Ovary (tissue), 9 donors: ENCODE measurements around the gene SLC36A3. TPM values are rescaled to one million over a fixed set of nuclear protein-coding genes. Genes with fewer than 3 reads are reported as not detected.

Source experiments
- DNase-seq, 5 donors: peaks; one replicate each; pipeline ENCODE4 v3.0.0-alpha.2; 2019 to 2020
- H3K27ac ChIP-seq, 2 donors: fragments of 200-600 bp; one replicate each; pipeline versions ENCODE4 v1.5.1 to v1.8.0; 2019 to 2022
- H3K27me3 ChIP-seq: fragments of 200-600 bp; one replicate; pipeline ENCODE4 v1.8.0; 2022
- H3K36me3 ChIP-seq: fragments of 200-600 bp; sonication (generic); one replicate; pipeline ENCODE4 v1.5.1; 2019
- H3K4me1 ChIP-seq: one replicate; pipeline ENCODE4 v1.8.1; 2013; ENCODE audit warnings: mild to moderate bottlenecking, moderate library complexity; ENCODE audit not compliant: insufficient read depth
- H3K4me3 ChIP-seq: fragments of 200-600 bp; sonication (generic); one replicate; pipeline ENCODE4 v1.5.1; 2017
- H3K9me3 ChIP-seq, 2 donors: fragments of 200-600 bp in 1 of 2; sonication (generic) in 1 of 2; one replicate each; pipeline versions ENCODE4 v1.5.1 to v1.8.1; 2013 to 2019; ENCODE audit warnings: mild to moderate bottlenecking in 1 of 2, moderate library complexity in 1 of 2
- CTCF ChIP-seq, 3 donors: fragments of 450-650 bp in 2 of 3; fragments of 200-600 bp in 1 of 3; IDR thresholded peaks; one replicate each; pipeline versions ENCODE4 v1.5.1 to v1.8.0; 2016 to 2022; ENCODE audit warnings: antibody characterized with exemption in 3 of 3, mild to moderate bottlenecking in 1 of 3
- EP300 ChIP-seq: sonication (generic); formaldehyde crosslinking; IDR thresholded peaks from one replicate; pipeline ENCODE4 v1.6.1; 2017; ENCODE audit warnings: antibody characterized with exemption
- POLR2A ChIP-seq: fragments of 450-650 bp; IDR thresholded peaks from one replicate; pipeline ENCODE4 v1.6.1; 2017; ENCODE audit warnings: antibody characterized with exemption, mild to moderate bottlenecking, moderate library complexity
- WGBS, 3 donors: extraction: QIAGEN DNeasy Blood & Tissue Kit in 1 of 3; methylation state at CpG; one replicate each; pipeline versions ENCODE4 v1.1.5 to v1.1.7; 2013 to 2017; 5-methylcytosine and 5-hydroxymethylcytosine counted together
- intact Hi-C, 4 donors: fragments of 100-400 bp; cut with DNase I; formaldehyde crosslinking; loops; one replicate each; pipeline versions ENCODE4 v1.11.0 to v1.15.1; 2022 to 2023
- polyA plus RNA-seq, 2 donors: library from polyadenylated mRNA; stranded (reverse); fragments of 200-250 nt in 1 of 2; fragments of 350-450 nt in 1 of 2; fragmentation: Illumina TruSeq in 1 of 2; extraction: RNeasy Lipid Tissue Mini Kit (QIAGEN cat#74804) in 1 of 2; gene quantifications; one replicate each; pipeline ENCODE4 v1.2.3, GENCODE V29; 2013 to 2014
- total RNA-seq, 7 donors: library from RNA; depleted of rRNA in 2 of 7; stranded (reverse); fragments of >200 nt in 2 of 7; fragmentation: NEBNext Ultra II Directional in 3 of 7; extraction: Animal tissue kit (Norgen Biotek cat#: 25700) in 3 of 7; gene quantifications; one replicate each; pipeline versions ENCODE4 v1.1.0 to v1.2.4, GENCODE V29; 2016 to 2023
- donor health status: DM: no; HTN: no; CAD: no; lungs with moderate emphysema.
- donor health status: DM: no; HTN: no; CAD: no.
- donor health status: Bipolar disorder and iron deficiency.
- donor health status: DM: yes; HTN: yes; CAD: no.
- donor health status: DM: no; HTN: no; CAD: no.
- donor health status: DM: yes; HTN: yes; CAD: no.

SLC36A3 gene
- total and polyA plus RNA-seq, 9 donors = not detected

- H3K4me1 ChIP-seq = peaks cover 4% of the 10 kb centered on the region
- 69 to 87% (median 77%) methylated on average over 2 of the region's 2 CpGs for WGBS, 3 donors
- no peak overlapping the region for H3K27ac ChIP-seq
- no peaks in the 10 kb centered on the region for H3K27me3 ChIP-seq
- TF ChIP-seq CTCF (IDR thresholded peaks at IDR 0.05) = no peak
- no peak for TF ChIP-seq EP300
- no peak for TF ChIP-seq POLR2A
- no peaks in the 10 kb centered on the region for H3K9me3 ChIP-seq
- H3K4me3 ChIP-seq = no peak overlapping the region
- no peak for DNase-seq
- intact Hi-C loops = loop anchor here in 1 of 4 donors (10.0 kb wide), 1 partner anchor 104 kb away; no protein-coding TSS in a partner anchor
- no peaks in the 10 kb centered on the region for H3K36me3 ChIP-seq
These were observed 74.6 kb downstream of the SLC36A3 start for GRCh38 chr5:151228986-151229385.

- H3K27ac ChIP-seq = no peak overlapping the region
- 47 to 85% (median 51%) methylated on average over 6 of the region's 6 CpGs for WGBS, 3 donors
- intact Hi-C loops = loop anchor here in 1 of 4 donors (10.0 kb wide), 1 partner anchor 103 kb away; no protein-coding TSS in a partner anchor
- no peak overlapping the region for H3K4me3 ChIP-seq
- no peak for DNase-seq
- H3K36me3 ChIP-seq = no peaks in the 10 kb centered on the region
- peaks cover 6% of the 10 kb centered on the region for H3K4me1 ChIP-seq
- H3K27me3 ChIP-seq = no peaks in the 10 kb centered on the region
- TF ChIP-seq EP300 (no peak), CTCF (IDR thresholded peaks at IDR 0.05) (no peak), POLR2A (no peak)
- no peaks in the 10 kb centered on the region for H3K9me3 ChIP-seq
These were observed 75.6 kb downstream of the SLC36A3 start for GRCh38 chr5:151227918-151228447.

Other genes starting within 250 kb of the SLC36A3 start
- gene TNIP1, start 222.7 kb downstream of the SLC36A3 start, total RNA-seq = 10 to 100 TPM; 39.4 to 89.7 (median 69.9) TPM
- 10 to 100 TPM; 51.0 to 57.6 TPM for gene TNIP1, start 222.7 kb downstream of the SLC36A3 start, polyA plus RNA-seq
- gene ANXA6, start 146.0 kb downstream of the SLC36A3 start, total RNA-seq = 100 to 1,000 TPM; 117 to 346 (median 225) TPM
- gene ANXA6, start 146.0 kb downstream of the SLC36A3 start, polyA plus RNA-seq = 100 to 1,000 TPM; 183 to 541 TPM
- 10 to 100 TPM; 22.6 to 60.1 (median 37.3) TPM for gene CCDC69, start 79.7 kb downstream of the SLC36A3 start, total RNA-seq
- gene CCDC69, start 79.7 kb downstream of the SLC36A3 start, polyA plus RNA-seq = 100 to 1,000 TPM in 1 of 2 donors, 10 to 100 TPM in 1; 27.8 to 158 TPM
- gene GM2A, start 50.6 kb downstream of the SLC36A3 start, total RNA-seq = 10 to 100 TPM; 14.7 to 38.5 (median 28.6) TPM
- 10 to 100 TPM; 18.5 to 52.8 TPM for gene GM2A, start 50.6 kb downstream of the SLC36A3 start, polyA plus RNA-seq
- gene SLC36A2, start 43.8 kb upstream of the SLC36A3 start, total RNA-seq = not detected
- gene SLC36A2, start 43.8 kb upstream of the SLC36A3 start, polyA plus RNA-seq = not detected
- 1 to 10 TPM; 3.6 to 9.7 (median 5.4) TPM for gene SLC36A1, start 143.8 kb upstream of the SLC36A3 start, total RNA-seq
- 1 to 10 TPM; 1.9 to 6.0 TPM for gene SLC36A1, start 143.8 kb upstream of the SLC36A3 start, polyA plus RNA-seq